HG03558 (cell line): ENCODE measurements around the gene PTPN20.

Experiments
- ATAC-seq: cut with Tn5 transposase; IDR thresholded peaks from one replicate; pipeline ENCODE4 v1.9.1; 2021; ENCODE audit warnings: moderate number of reproducible peaks; ENCODE audit not compliant: unreplicated experiment; ENCODE audit errors: extremely low read depth

The PTPN20 gene

DNA sequence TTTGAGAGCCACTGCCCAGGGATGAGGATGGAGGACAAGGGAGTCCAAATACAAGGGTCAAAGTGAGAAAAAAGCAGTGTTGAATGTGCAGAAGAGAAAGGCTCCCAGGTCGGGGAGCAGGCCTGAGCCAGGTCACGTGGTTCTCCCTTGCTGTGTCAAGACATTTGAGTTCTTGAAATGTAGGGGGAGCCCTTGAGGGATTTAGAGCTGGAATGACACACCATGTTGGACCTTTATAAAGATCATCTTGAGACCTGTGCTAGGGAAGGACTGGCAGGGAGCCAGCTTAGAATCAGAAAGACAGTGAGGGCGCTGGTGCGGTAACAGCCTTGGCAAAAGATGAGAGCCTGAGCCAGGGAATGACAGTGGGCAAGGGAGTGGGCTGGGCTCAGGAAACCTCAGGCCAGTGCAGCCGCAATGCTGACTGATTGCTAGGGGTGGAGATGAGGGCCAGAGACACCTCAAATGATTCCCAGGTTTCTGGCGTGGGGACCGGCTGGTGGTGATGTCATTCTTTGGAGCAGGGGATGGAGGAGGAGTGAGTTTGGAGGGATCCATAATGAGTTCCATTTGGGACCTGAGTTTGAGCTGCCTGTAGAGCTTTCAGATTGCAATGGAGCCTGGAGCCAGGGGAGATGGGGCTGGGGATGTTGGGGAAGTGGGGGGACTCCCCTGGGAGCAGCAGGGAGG, 120.1 kb downstream of the PTPN20 start:
- no peak for ATAC-seq

DNA sequence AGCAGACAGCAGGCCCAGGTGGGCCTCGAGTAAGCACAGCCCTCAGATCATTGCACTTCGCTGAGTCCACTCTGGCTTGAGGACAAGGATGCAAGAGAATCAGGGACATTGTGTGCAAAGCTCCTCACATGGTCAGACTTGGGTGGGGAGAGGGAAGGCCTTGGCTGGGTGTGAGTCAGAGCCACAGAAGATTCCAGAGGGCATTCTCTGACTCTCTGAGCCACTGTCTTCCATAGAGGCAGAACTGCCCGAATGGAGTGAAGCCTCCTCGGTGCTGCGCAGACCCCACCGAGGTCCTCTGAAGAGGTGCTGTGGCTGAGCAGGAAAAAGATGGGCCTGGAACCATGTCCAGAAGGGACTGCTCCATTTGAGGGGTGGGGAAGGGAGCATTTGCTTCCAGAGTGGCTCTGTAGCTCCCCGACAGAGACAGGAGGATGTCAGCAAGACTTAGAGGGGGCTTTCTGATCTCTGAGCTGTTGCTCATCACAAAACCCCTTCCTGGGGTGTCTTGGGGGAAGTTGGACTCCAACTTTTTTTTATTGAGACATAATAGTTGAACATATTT, 120.8 kb downstream of the PTPN20 start:
- ATAC-seq: no peak

DNA sequence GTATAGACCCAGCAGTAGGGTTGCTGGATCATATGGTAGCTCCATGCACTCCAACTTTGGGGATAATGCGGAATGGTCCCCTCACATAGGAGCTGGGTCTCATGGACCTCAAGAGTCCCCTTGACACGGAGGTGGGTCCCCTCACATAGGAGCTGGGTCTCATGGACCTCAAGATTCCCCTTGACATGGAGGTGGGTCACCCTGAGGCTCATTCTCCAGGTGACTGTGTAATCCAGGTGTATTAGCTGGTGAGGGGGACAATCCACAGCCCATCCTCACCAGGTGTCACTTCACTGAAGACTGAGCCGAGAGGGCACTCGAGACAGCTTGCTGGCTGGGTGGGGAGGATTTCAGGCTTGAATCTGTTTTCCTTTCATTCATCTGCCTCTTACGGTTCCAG, 121.9 kb downstream of the PTPN20 start:
- no peak for ATAC-seq

GRCh38 chr10:47033541-47034270, 122.5 kb downstream of the PTPN20 start:
- no peak for ATAC-seq

GRCh38 chr10:47034441-47035051, 123.3 kb downstream of the PTPN20 start:
- no peak for ATAC-seq

DNA sequence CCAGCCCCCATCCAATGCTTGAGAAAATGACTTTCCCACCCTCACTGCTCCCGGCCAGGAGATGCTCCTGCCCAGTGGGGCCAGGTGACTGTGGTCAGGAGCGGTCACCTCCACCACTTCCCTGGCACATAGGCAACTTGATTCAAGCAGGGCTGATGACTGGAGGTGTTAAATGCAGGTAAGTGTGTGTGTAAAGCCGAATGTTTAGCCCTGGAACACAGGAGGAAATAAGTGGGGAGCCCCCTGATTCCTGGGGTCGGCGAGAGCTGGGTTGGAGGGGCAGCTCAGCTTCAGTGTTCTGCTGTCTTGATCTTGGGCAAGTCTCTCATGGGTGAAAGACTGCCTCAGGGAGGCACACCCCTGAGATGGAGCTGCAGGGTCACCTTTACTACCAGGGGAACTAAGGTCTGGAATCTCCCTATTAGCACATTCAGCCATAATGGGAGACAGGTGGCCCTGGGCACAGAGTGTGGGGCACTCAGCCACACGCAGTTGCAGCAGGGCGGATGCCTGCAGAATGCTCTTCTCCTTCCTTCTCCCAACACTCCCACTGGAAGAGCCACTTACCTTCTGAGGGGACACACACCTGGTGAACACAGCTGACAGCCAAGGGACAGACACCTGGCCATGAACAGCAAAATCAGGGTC, 124.1 kb downstream of the PTPN20 start:
- no peak for ATAC-seq

DNA sequence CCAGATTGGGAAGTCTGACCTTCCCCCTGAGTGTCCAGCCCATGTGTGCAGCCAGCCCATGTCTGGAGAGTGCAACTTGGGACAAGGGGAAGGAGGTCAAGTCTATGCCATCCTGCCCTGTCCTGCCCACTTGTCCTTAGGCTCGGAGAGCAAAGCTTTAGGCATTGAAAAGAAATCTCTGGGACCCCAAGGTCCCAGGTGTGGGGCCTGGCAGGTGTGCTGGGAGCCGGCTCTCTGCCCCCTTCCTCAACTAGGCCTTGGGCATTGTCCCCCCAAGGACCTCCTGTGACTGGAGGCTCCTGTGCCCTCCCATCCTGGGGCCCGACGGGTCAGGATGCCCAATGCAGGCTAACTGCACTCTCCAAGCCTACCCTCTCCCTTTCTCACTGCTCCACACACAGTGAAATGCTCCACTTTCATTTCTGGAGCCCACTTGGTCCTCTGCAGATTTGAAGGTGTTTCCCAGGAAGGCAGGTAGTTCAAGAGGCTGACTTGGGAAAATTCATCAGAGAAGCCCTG, 124.7 kb downstream of the PTPN20 start:
- ATAC-seq: no peak

GRCh38 chr10:47036771-47037170, 125.5 kb downstream of the PTPN20 start:
- no peak for ATAC-seq

DNA sequence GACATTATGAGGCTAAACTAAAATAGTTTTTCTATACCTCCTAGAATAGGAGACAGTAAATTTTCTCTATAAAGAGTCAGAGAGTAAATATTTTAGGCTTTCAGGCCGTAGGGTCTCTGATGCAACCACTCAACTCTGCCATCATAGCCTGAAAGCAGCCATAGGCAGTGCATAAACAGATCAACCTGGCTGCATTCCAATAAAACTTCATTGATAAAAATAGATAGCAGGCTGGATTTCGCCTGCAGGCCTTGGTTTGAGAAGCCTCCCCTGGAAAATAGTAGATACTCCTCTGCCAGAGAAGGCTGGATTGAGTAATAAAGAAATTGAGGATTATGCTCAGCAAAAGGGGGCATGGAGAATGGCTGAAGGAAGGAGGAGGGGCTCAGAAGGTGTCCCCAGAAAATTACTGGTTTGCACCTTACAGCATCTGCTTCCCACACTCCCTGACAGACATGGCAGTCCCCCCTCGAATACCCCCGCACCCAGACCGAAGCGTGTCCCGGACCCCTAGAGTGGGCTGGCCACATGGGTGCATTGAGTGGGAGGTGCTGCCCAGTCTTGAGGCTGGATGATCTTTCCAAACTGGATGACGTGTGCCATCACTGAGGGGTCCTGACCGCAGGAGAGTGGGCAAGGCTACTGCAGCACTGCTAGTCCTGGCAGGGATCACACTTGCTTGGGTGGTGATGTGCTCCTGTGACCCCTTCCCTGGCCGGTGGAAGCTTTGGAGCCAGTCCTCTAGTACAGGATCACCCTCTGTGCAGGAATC, 126.6 kb downstream of the PTPN20 start:
- no peak for ATAC-seq

- ATAC-seq: no peak
These were observed 127.8 kb downstream of the PTPN20 start for GRCh38 chr10:47038881-47039561.

GRCh38 chr10:47039562-47039913, 128.3 kb downstream of the PTPN20 start:
- ATAC-seq: no peak

GRCh38 chr10:47040041-47040491, 128.8 kb downstream of the PTPN20 start:
- ATAC-seq: no peak

DNA sequence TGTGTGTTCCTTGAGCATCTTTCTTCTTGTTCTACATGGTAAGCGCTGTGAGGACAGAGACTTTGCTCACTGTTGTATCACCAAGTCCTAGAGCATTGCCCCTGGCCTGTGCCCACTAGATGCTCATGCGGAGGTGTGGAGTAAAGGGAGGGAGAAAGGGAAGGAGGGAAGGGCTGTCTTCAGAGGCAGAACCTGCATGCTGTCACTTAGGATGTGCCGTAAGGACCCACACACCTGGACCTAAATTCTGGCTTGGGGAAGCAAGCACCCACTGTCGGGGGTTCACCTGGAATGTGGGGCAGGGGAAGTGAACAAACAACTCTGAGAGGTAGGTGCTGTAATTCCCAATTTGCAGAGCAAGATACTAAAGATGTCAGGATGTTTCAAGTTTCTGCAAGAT, 129.5 kb downstream of the PTPN20 start:
- ATAC-seq: no peak

DNA sequence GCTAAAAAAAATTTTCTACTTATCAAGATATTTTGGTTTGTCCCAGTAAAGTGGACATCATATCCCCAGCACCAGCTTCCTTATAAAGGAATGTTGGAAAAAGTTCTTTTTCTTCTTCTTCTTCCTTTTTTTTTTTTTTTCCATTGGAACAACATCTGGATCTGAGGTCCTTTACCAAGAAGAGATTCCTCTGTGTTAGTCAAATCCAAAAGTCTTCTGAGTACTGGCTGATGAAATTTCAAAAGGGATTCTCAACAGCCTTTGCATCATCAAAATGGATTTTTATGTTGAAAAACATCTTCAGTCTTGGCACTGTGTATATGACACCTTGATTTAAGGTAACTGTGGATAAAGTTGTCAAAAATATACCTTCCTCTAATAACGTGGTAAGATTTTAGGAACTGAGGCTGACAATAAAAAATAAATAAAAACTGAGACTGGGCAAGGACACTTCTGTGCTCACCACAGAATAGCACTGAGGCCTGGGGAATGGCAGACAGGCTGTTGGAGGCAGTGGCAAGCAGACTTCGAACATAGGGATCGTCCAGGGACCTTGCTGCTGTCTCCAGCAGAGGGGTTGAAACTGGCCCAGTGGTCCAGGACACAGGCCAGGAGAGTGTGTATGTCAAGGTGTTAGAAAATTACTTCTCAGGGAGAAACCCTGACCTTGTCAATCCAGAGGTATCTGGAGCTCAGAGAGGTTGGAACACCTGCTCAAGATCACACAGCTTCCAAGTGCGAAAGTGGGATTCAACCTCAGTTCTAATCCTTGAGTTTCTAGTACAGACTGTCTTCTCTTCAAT, 130.4 kb downstream of the PTPN20 start:
- ATAC-seq: no peak

- no peak for ATAC-seq
These were observed 130.9 kb downstream of the PTPN20 start for GRCh38 chr10:47042199-47042473.

- no peak for ATAC-seq
These were observed 131.8 kb downstream of the PTPN20 start for GRCh38 chr10:47042780-47043750.

DNA sequence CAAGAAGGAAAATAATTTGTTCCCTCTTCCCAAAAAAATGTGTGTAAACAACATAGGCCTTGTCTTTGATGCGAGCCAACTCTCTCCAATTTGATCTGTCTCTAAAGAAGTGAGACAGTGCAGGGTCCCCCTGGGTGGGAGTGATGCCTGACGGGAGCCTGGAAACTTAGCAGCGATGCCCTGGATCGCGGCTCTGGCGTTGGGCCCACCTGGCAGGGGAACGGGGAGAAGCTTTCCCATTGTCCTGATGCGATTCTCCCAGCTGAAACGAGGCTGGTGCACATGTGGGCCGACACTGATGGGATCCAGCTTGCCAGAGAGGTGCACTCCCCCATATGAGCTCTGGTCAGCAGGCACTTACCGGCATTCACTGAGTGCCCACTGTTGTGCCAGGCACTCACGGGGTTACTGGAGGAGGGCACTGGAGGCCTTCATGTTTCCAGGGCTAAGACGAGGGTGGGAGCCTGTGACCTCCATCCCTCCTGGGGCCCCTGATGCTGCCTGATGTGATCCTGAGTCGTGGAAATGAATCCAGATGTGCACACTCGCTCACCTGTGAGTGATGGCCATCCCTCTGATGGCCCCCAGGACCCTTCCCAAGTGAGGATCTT, 132.8 kb downstream of the PTPN20 start:
- ATAC-seq: no peak
